Ramos (cell line): ENCODE data around the gene CFAP58.

ENCODE experiments used
- in situ Hi-C: fragments of 300-500 bp; cut with MboI; formaldehyde crosslinking; loops from one replicate; pipeline ENCODE4 v1.14.3; 2022; ENCODE audit warnings: low sequenced_read_pairs; ENCODE audit not compliant: unreplicated experiment

CFAP58 gene

DNA sequence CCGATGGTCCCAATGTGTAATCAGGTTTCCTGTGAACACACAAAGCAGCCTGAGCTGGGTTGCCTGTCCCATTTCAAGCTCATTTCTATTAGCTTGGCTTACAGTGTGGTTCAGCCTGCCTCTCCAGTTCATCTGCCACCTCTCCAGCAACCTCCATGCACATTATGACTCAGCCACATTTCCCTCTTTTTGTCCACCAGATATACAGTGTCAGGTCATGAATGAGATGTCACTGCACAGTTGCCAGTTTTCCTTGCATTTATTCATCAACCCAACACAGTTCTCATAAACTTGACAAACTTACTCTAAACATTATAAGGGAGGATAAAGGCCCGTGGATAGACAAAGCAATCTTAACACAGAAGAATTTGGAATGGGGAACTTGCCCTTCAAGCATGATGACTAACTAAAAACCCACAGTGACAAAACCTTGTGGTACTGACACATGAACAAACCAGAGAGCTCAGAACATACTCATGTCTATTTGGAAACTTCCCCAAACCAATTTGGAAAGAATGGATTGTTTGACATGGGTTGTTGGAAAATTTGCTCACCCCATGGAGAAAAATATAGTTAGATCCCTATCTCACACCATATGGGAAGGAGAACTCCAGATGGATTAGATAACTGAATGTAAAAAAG, 2.5 kb upstream of the CFAP58 start:
- in situ Hi-C loops: loop anchor here (10.0 kb wide), 1 partner anchor 226 kb away; the partner anchor contains the start of gene SFR1

DNA sequence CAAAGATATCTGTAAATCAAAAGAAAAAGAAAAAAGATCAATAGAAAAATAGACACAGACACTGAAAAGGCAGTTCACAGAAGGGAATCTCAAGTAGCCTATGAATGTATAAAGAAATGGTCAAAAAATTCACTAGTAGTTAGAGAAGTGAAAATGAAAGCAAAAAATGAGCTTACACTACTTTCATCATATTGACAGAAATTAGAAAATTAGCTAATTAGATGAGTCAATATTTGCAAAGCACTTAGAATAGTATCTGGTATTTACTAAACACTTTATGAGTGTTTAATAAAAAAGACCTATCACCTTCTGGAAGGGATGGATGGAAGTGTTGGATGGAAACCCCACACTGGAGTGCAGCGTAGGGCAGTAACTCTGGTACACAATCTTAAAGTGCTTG, 1.7 kb upstream of the CFAP58 start:
- in situ Hi-C loops: loop anchor here (10.0 kb wide), 1 partner anchor 227 kb away; the partner anchor contains the start of gene SFR1

DNA sequence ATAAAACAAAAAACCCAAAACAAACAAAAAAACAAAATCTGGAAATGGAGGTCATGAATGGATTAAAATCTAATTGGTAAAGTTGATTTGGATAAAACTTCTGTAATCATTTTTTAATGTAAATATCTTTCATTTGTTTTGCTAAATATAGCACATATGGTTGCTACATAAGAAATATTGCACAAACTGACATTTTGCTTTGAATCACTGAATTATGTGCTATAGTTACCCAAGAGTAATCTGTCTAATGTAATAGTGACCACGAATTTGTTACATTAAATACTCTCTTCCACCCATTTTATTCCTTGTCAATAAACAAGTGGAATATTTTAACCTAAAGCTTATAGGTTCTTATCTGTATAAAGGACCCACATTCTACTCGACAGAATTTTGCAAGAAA, 6.2 kb downstream of the CFAP58 start:
- in situ Hi-C loops: loop anchor here (10.0 kb wide), 1 partner anchor 235 kb away; the partner anchor contains the start of gene SFR1

DNA sequence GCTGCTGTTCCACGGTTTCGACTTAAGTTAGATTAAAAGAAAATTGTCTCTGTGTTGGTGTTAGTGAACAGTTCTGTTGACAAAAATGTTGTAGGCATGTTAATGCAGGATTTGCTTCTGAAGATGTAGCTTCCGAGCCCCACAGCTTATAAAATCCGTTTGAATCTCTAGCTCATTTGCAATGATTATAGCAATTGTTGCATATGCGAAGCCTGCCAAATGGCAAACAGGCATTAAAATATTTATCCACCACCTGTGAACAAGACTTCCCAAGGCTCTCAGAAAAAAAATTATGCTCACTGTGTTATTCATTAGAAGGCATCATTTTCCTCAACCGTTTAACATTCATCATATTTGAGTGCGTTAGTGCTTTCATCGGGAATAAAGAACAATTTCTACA, 14.3 kb downstream of the CFAP58 start:
- in situ Hi-C loops: no loop called here

DNA sequence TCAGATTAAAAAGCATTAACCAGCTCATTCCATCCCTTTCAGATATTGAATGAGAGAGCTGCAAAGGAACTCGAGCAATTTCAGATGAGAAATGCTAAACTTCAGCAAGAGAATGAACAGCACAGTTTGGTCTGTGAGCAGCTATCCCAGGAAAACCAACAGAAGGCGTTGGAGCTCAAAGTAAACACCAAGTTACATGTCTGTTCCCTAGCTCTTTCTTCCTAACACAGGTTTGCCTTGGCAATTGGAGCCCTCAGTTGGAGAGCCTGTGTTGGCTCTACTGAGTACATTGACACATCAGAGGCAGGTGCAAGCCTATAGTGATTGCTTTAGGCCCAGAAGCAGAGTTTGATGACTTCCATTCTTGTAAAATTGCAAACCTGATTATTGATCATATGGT, 14.7 kb downstream of the CFAP58 start:
- in situ Hi-C loops: no loop called here

DNA sequence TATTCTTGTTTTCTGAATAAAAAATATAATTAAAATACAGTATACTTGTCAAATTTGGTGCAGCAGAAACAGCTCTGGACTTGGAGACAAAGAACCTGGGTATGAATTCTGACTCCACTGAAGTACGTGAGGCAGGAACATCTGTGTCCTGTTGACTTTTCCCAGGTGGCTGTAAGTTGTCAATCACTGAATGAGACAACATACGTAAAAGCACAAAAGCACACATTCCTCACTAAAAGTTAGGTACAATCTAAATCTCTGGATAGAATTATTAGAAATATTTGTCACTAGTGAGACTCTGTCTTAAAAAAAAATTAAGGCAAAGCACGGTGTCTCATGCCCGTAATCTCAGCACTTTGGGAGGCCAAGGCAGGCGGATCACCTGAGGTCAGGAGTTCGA, 18.1 kb downstream of the CFAP58 start:
- in situ Hi-C loops: no loop called here

DNA sequence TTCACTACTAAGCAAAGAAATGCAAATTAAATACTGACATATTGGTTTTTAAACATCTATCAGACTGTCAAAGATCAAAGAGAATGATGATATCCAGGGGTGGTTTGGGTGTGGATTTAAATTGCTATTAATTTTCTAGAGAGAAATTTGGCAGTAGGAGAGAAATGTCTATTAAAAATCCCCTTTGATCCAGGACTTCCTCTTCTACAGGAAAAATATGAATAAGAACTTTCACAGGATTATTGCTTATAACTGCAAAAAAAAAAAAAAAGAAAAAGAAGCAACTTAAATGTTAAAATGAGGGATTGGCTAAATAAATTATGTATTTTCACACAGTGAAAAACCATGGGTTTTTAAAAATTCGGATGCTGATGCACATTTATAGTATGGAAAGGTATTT, 21.0 kb downstream of the CFAP58 start:
- in situ Hi-C loops: no loop called here

DNA sequence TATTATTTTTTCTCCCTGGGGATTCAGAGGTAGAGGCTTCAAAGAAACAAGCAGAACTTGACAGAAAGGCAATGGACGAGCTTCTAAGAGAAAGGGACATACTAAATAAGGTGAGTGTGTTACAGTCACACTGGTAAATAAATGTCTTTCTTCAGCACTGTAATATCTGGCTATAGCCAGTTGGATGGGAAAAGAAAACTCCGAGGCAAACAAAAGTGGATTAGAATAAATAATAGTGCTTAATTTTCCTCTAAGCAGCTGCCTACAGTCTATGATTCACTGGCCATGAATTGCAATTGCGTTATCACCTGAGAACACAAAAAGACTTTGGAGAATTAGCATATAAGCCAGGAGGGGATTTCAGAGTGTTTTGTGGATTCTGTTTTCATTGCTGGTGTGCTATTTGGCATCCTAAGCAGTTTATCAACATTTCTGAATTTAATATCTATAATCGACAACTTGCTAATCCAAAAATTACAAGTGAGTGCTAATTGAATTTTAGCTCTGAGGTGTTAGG, 23.2 kb downstream of the CFAP58 start:
- in situ Hi-C loops: no loop called here

DNA sequence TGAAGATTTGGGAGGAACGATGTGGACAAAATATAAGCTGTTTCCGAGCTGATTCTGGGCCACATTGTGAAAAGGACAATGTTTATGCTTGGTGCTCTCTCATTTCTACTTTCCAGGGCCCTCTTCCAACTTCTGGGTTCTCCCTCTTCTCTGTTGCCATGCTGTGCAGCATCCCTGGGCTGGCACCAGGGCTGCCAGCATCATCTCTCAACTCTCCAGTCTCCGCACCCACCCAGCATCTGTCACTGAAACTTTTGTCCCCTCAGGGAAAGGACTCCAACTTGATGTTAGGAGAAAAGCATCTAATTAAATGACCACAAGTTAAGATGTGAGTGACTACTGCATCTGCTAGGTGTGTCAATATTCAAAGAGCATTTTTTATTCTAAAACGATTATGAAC, 26.7 kb downstream of the CFAP58 start:
- in situ Hi-C loops: no loop called here

DNA sequence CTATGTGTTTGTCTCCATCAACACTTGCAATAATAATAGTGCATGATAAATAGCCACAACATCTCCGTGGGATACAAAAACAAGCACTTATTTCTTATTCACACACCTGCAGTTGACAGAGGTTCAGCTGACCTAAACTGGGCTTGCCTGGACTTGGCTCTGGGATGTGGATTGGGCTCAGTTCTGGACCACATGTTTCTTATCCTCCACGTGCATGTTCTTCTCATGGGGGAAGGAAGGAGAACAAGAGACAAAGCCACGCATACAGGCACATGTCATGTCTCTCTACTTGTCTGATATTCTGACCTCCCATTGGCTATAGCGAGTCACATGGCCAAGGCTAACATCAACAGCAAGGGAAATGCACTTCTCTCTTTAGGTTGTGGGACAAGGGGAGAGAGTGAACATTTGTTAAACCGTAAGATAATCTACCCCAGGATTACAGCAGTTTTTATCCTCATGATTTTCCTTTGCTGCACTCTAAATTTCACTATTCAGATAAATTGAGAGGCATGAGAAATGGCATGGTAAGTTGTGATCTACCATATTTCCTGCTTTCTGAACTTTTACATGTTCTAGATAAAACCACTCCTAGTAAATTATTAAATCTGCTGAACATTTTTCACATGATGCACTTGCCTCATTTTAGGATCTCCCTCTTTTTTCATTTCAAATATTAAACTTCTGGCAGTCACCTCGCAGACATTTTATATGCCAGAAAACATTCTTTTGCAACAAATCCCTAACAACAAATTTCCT, 33.7 kb downstream of the CFAP58 start:
- in situ Hi-C loops: no loop called here

DNA sequence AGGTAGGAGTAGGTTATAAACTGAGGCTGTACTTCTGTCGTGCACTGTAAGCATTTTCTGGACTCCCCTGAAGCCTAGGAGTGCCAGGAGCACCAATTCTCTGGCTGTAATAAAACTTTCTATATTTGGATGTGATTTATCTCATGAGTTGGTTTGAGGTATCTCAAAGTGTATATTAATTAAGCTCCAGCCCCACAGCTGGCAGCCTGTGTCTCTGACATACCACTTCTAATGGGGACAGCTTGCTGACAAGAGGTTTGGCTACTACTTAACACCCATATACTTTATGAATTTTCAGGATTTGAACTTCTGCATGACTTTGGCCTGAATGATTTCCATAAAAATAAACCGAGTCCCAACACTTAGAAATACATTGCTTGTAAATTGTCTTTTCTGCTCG, 35.2 kb downstream of the CFAP58 start:
- in situ Hi-C loops: no loop called here

DNA sequence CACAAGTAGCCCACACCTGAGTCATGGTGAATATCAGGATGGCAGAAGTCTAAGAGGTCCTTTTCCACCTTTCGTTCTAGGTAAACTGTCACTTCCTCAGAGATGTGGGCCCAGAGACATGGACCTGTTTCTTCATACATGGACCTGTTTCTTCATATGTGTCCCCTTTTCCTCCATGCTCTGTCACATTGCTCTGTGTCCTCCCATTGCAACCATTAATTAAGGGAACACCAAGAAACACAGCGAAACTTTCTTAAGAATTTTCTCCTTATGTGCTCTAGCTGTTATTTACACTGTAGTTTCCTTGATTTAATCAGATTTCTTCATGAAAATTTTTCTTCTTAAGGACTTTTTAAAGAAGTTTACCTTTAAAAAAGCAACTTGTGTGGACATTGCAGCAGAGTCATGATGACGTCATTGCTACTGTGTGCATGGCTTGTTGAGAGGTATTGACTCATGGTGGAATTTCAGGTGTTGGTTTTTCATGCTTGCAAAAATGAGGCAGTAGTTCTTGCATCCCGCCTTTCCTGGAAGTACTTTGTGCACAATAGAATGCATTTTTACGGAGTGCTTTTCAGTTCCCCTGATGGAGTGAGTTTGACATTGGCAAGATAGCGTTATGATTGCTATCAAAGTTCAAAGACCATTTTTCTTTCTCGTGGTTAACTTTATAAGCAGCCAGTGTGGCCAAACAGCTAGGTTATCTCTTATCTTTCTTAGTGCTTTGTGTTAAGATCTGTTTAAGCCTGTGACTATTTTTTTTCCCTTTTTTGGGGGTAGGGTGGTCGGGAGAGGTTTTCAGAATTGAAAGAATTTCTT, 37.7 kb downstream of the CFAP58 start:
- in situ Hi-C loops: no loop called here

DNA sequence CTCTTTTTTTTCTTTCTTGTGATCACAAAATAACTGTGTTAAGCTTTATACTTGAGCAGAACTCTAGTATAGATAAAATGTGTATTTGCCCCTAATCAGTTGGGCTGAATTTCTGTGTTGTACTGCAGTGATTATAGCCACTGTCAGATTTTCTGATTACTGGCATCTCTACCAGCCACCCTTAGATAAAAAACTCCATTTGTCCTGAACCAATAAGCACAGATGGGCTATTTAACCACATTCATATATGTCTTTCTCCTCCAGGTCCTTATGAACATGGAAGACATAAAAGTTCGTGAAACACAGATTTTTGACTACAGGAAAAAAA, 38.3 kb downstream of the CFAP58 start:
- in situ Hi-C loops: no loop called here

DNA sequence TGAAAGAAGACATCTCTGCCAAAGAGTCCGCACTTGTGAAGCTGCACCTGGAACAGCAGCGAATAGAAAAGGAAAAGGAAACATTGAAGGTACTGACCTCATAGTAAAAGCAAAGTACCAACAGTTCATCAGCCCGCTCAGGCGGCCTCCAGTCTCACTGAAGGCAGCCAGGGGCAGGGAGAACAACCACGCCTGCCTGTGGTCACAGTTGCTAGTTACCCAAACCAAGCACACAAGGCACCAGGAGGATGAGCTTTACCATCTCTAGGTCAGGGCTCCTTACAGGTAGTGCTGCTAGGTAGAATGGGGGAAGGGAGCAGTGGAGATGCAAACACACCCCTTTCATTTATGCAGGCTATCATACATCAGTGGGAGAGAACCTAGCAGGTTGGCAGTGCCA, 39.8 kb downstream of the CFAP58 start:
- in situ Hi-C loops: no loop called here

DNA sequence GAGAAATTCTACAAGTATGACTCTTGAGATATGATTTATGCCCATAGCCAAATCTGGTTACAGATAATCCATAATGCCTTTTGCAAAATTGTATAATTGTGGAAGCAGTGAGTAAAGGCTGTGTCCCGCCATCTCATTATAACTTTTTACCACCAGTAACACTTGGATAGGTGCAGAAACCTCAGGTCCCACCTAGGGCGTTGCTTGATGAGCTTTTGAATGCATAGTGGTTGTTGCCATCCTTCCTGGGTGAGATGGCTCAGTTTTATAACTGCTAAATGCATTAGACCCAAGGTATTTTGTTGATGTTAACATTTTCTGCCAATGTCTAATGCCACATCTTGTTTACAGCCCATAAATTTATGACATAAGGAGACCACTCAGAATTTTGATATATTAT, 42.9 kb downstream of the CFAP58 start:
- in situ Hi-C loops: no loop called here

DNA sequence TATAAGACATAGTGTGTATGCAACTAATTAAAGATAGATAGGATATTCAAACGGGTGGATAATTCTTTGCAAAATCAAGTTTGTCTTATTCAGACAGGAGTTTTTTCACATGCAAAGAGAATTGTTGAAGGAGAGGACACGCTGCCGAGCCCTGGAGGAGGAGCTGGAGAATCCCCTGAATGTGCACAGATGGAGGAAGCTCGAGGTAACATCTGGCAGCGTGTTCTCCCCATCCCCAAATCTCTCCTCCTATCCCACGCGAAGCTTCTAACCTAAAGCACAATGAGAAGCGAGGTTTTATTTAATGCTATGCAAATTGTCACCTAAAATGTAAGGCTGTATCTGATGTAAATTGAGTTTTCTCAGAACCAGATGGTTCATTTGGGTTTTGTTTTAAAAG, 50.0 kb downstream of the CFAP58 start:
- in situ Hi-C loops: no loop called here

DNA sequence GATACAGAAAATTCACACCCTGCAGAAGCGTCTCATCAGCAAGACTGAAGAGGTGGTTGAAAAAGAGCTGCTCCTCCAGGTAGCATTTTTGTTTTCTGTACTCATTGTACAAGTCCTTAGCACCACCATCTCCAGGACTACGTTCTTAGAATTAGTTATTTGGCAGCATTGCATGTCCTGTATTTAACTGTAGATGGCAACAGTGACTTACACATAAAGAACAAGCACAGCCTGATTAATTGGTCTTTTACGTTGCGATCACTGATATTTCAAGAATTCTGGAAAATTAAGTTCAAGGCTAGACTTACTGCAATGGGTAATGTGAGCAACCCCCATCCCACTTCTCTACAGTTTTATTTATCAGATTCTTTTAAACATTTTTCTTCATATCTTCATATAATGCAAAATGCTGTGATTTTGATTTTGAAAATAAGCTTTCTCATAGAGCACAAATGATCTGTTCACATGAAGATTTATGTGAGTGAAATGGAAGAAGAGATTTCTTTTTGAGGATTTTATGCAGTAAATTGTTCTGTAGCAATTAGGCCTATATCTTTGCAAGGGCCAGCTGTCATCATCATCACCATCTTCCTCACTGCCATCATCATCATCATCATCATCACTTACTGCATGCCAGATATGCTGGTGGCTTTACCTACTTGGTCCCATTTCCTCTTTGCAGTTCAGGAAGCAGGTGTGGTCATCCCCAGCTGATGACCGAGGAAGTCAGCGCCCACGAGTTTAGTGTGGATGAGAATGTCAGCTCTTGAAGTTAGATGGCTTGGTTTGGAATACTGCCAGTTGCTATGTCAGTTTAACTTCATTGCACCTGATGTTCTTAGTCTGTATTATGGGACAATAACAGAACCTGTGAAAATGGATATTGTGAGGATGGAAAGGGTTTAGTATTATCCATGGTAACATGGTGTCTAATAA, 53.4 kb downstream of the CFAP58 start:
- in situ Hi-C loops: no loop called here

DNA sequence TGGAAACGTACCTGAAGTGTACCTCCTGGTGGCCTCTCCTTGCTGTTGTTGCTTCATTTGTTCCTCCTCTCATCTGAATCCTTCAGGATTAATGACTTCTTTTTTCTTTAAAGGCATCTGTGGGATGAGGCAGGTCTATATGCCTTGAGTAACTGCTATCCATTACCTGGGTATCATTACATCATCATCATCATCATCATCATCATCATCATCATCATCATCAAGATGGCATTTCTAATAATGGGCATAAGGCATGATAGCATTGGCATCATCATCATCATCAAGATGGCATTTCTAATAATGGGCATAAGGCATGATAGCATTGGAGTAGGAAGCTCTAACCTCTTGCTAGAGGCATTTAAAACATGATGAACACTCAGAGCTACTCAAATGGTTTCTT, 59.9 kb downstream of the CFAP58 start:
- in situ Hi-C loops: no loop called here

DNA sequence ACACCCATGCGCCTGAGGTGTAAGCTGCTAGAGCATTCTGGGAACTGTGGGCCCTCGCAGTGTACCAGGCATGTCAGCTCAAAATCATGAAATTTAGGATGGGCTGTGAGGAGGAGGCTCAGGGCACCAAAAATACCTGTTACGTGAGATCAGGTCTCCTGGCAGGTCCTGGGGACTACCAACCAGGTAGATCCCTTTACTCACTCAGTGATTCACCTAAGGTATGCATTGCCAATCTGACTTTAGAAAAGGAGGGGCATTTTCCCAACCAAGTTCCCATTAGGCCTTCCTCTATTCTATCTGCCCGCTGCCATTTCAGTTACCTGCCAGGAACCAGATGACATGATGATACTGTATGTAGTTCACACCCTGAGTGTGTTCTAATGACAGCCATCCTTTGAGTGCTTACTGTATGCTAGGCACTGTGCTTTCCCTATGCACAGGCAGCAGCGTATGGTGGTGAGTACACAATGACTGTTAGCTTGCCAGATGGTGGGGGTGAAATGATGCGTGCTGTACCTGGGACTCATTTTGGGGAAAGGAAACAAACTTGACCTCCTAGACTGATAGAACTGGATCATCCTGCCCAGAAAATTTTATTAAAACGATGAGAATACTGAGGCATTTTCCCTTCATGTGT, 62.0 kb downstream of the CFAP58 start:
- in situ Hi-C loops: no loop called here
